HFFc6 (cell line): Measurements from ENCODE around the gene GRHL3. TPM values are rescaled to one million over a fixed set of nuclear protein-coding genes. Genes with fewer than 3 reads are reported as not detected.

ENCODE experiments used
- DNase-seq: peaks from one replicate; pipeline ENCODE4 v3.0.0-alpha.2; 2018
- H3K27ac Mint-ChIP-seq: 2 replicates; pipeline ENCODE4 v1.8.0; 2020; ENCODE audit warnings: mild to moderate bottlenecking, mixed read lengths
- H3K27me3 Mint-ChIP-seq: 2 replicates; pipeline ENCODE4 v1.8.0; 2021; ENCODE audit warnings: mild to moderate bottlenecking, moderate library complexity, mixed read lengths; ENCODE audit not compliant: insufficient read depth
- H3K36me3 Mint-ChIP-seq: 2 replicates; pipeline ENCODE4 v1.8.0; 2021; ENCODE audit warnings: low read depth, mixed read lengths
- H3K4me1 Mint-ChIP-seq: 2 replicates; pipeline ENCODE4 v1.8.0; 2020; ENCODE audit warnings: low read depth, mixed read lengths
- H3K4me3 Mint-ChIP-seq: 2 replicates; pipeline ENCODE4 v1.8.0; 2020; ENCODE audit warnings: mild to moderate bottlenecking, moderate library complexity, mixed read lengths
- H3K9me3 Mint-ChIP-seq: 2 replicates; pipeline ENCODE4 v1.8.0; 2020; ENCODE audit warnings: mild to moderate bottlenecking, mixed read lengths
- CTCF ChIP-seq: fragments of 200-600 bp; sonication (generic); IDR thresholded peaks from 2 replicates; pipeline ENCODE4 v1.5.0; 2021; ENCODE audit warnings: antibody characterized with exemption, mild to moderate bottlenecking
- total RNA-seq, 6 experiments: library from RNA; stranded (reverse); fragmentation: NEBNext Ultra II Directional; extraction: Animal tissue kit (Norgen Biotek cat#: 25700); gene quantifications; 2 replicates in 1 of 6; 3 replicates in 5 of 6; pipeline ENCODE4 v1.2.3, GENCODE V29; 2021

Gene GRHL3
- total RNA-seq, 6 experiments from 2014 or later, result not detected

- H3K27ac Mint-ChIP-seq, result peak overlapping the region; percentile 94
- DNase-seq, result peak; percentile 79
- TF ChIP-seq CTCF, result peak; percentile 96
- peaks cover 55% of the 10 kb centered on the region for H3K4me1 Mint-ChIP-seq
- peaks cover 22% of the 10 kb centered on the region for H3K36me3 Mint-ChIP-seq
- H3K27me3 Mint-ChIP-seq, result peaks cover 3% of the 10 kb centered on the region; the same call in 1 of the 2 replicates
- peak overlapping the region; percentile 88 for H3K4me3 Mint-ChIP-seq
- no peaks in the 10 kb centered on the region for H3K9me3 Mint-ChIP-seq
Measured at GRCh38 chr1:24390924-24391782, 72.0 kb downstream of the GRHL3 start.

- TF ChIP-seq CTCF, result peak; percentile 85
- peak; percentile 43 for DNase-seq
- Mint-ChIP-seq H3K27ac (peak overlapping the region; percentile 94), H3K4me3 (peak overlapping the region; percentile 88), H3K4me1 (peaks cover 48% of the 10 kb centered on the region), H3K36me3 (peaks cover 14% of the 10 kb centered on the region; the same call in 1 of the 2 replicates), H3K27me3 (peaks cover 3% of the 10 kb centered on the region; the same call in 1 of the 2 replicates), H3K9me3 (no peaks in the 10 kb centered on the region)
Measured at GRCh38 chr1:24391882-24392603, 72.9 kb downstream of the GRHL3 start.

DNA sequence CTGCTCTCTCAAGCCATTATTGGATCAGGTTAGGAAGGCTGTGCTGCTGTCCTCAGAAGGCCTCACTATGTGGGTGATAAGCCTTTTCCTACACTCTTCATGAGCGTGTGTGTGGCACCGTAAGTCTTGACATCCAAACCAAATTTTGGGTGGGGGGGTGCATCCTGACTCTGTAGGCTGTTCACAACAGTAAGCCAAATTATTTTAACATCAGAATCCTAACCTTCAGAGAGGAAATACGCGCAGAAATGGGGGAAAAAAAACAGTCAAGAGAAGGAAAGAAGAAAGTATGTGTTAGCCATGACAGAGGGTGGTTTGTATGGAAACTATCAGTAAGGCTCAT lies 73.4 kb downstream of the GRHL3 start:
- H3K27ac Mint-ChIP-seq, result peak overlapping the region; percentile 94
- peaks cover 48% of the 10 kb centered on the region for H3K4me1 Mint-ChIP-seq
- H3K9me3 Mint-ChIP-seq, result no peaks in the 10 kb centered on the region
- TF ChIP-seq CTCF, result peak; percentile 59
- H3K4me3 Mint-ChIP-seq, result no peak overlapping the region
- peaks cover 3% of the 10 kb centered on the region; the same call in 1 of the 2 replicates for H3K27me3 Mint-ChIP-seq
- H3K36me3 Mint-ChIP-seq, result peaks cover 17% of the 10 kb centered on the region; the same call in 1 of the 2 replicates
- DNase-seq, result no peak

- H3K9me3 Mint-ChIP-seq, result no peaks in the 10 kb centered on the region
- peaks cover 17% of the 10 kb centered on the region; the same call in 1 of the 2 replicates for H3K36me3 Mint-ChIP-seq
- peak overlapping the region; percentile 74 for H3K4me3 Mint-ChIP-seq
- peaks cover 48% of the 10 kb centered on the region for H3K4me1 Mint-ChIP-seq
- DNase-seq, result no peak
- no peak for TF ChIP-seq CTCF
- H3K27me3 Mint-ChIP-seq, result peaks cover 3% of the 10 kb centered on the region; the same call in 1 of the 2 replicates
- peak overlapping the region; percentile 94 for H3K27ac Mint-ChIP-seq
Measured at GRCh38 chr1:24392982-24393650, 74.0 kb downstream of the GRHL3 start.

- peak overlapping the region; percentile 74 for H3K4me3 Mint-ChIP-seq
- peaks cover 17% of the 10 kb centered on the region; the same call in 1 of the 2 replicates for H3K36me3 Mint-ChIP-seq
- DNase-seq, result peak; percentile 83
- H3K27me3 Mint-ChIP-seq, result peaks cover 3% of the 10 kb centered on the region; the same call in 1 of the 2 replicates
- peaks cover 48% of the 10 kb centered on the region for H3K4me1 Mint-ChIP-seq
- H3K9me3 Mint-ChIP-seq, result no peaks in the 10 kb centered on the region
- peak overlapping the region; percentile 94 for H3K27ac Mint-ChIP-seq
- TF ChIP-seq CTCF, result no peak
Measured at GRCh38 chr1:24393892-24394291, 74.7 kb downstream of the GRHL3 start.
